HepG2 (cell line): ENCODE results near the gene RGCC. TPM values are rescaled to one million over a fixed set of nuclear protein-coding genes. Genes with fewer than 3 reads are reported as not detected.

ENCODE experiments used
- ATAC-seq: fragments of 200-7000 bp; cut with Tn5 transposase; 3 replicates; pipeline ENCODE4 v1.9.1; 2020; ENCODE audit warnings: mild to moderate bottlenecking, moderate library complexity
- BruUV-seq: library from RNA; stranded (reverse); fragments of 400-500 nt; replicated peaks from 2 replicates; lab custom pipeline; 2021; lab: Mats Ljungman, UMichigan
- CTCF ChIA-PET: fragments of 300-600 bp; formaldehyde crosslinking; extraction: SDS; loops from one replicate; lab custom pipeline; 2021; ENCODE audit warnings: low total read pairs, inconsistent platforms, low intra/inter-chr PET ratio; lab: Yijun Ruan, JAX
- POLR2A ChIA-PET: fragments of 350-600 bp; sonication (Branson Sonifier 250); formaldehyde crosslinking; loops from one replicate; lab custom pipeline; 2020; ENCODE audit warnings: antibody characterized with exemption, inconsistent platforms; lab: Yijun Ruan, JAX
- DNase-seq: peaks from one replicate; pipeline ENCODE4 v3.0.0-alpha.2; 2015; ENCODE audit warnings: low spot score
- FAIRE-seq: peaks from 3 replicates; lab custom pipeline; 2011; peaks lifted over from hg19 to GRCh38; lab: Jason Lieb, UNC
- H2AFZ ChIP-seq: one replicate; pipeline ENCODE4 v1.6.1; 2011; ENCODE audit warnings: low read length, inconsistent platforms
- H3K27ac ChIP-seq: fragments of 300-600 bp; 3 replicates; pipeline ENCODE4 v1.8.0; 2011; ENCODE audit warnings: mixed run types, mild to moderate bottlenecking, mixed read lengths, low read length, inconsistent platforms; ENCODE audit not compliant: insufficient read depth; ENCODE audit errors: extremely low read length
- H3K27me3 ChIP-seq, 2 experiments: fragments of 200-600 bp in 1 of 2; 2 replicates in 1 of 2; 3 replicates in 1 of 2; pipeline versions ENCODE4 v1.6.0 to v1.8.0; 2011; ENCODE audit warnings: low read length in 2 of 2, mild to moderate bottlenecking in 2 of 2, moderate library complexity in 2 of 2, inconsistent platforms in 1 of 2; ENCODE audit not compliant: insufficient read depth in 2 of 2, control insufficient read depth in 1 of 2
- H3K36me3 ChIP-seq, 2 experiments: fragments of 200-600 bp in 1 of 2; replicated peaks in 1 of 2; 2 replicates in 1 of 2; 3 replicates in 1 of 2; pipeline versions ENCODE4 v1.5.1 to v1.8.0; 2011; ENCODE audit warnings: low read length in 2 of 2, inconsistent platforms in 1 of 2; ENCODE audit not compliant: insufficient read depth in 2 of 2, control insufficient read depth in 1 of 2
- H3K4me1 ChIP-seq: 2 replicates; pipeline ENCODE4 v1.5.1; 2012; ENCODE audit warnings: low read length, inconsistent platforms; ENCODE audit not compliant: insufficient read depth
- H3K4me2 ChIP-seq: 2 replicates; pipeline ENCODE4 v1.6.0; 2011; ENCODE audit warnings: low read depth, low read length, inconsistent platforms
- H3K4me3 ChIP-seq, 3 experiments: fragments of 200-600 bp in 1 of 3; sonication (generic), shearing (Covaris generic) in 1 of 3; replicated peaks in 1 of 3; 2 replicates each; pipeline ENCODE4 v1.5.1; 2011 to 2016; ENCODE audit warnings: low read length in 3 of 3, inconsistent platforms in 2 of 3, low read depth in 2 of 3, mild to moderate bottlenecking in 2 of 3, control low read depth in 1 of 3, mixed read lengths in 1 of 3; ENCODE audit not compliant: insufficient read depth in 1 of 3
- H3K79me2 ChIP-seq: one replicate; pipeline ENCODE4 v1.6.1; 2011; ENCODE audit warnings: low read length, inconsistent platforms; ENCODE audit not compliant: insufficient read depth
- H3K9ac ChIP-seq: 2 replicates; pipeline ENCODE4 v1.6.0; 2011; ENCODE audit warnings: mild to moderate bottlenecking, low read depth, low read length, inconsistent platforms; ENCODE audit not compliant: insufficient read depth
- H3K9me3 ChIP-seq: 2 replicates; pipeline ENCODE4 v1.5.1; 2012; ENCODE audit warnings: mild to moderate bottlenecking, low read length
- H4K20me1 ChIP-seq: 2 replicates; pipeline ENCODE4 v1.6.0; 2011; ENCODE audit warnings: inconsistent platforms, mild to moderate bottlenecking, low read length, moderate library complexity; ENCODE audit not compliant: insufficient read depth
- CHD2 ChIP-seq: IDR thresholded peaks from 2 replicates; pipeline ENCODE4 v1.6.1; 2011; ENCODE audit warnings: low read depth, low read length, improper control_type of control experiment
- ERF ChIP-seq: IDR thresholded peaks from 2 replicates; pipeline ENCODE4 v1.6.1; 2018; ENCODE audit warnings: missing biosample characterization, missing genetic modification reagents
- GTF2F1 ChIP-seq: fragments of 150-350 bp; IDR thresholded peaks from 2 replicates; pipeline ENCODE4 v1.6.1; 2014; ENCODE audit warnings: low read length
- HCFC1 ChIP-seq: fragments of 150-350 bp; IDR thresholded peaks from 2 replicates; pipeline ENCODE4 v1.6.1; 2014; ENCODE audit warnings: low read depth, low read length
- RAD21 ChIP-seq: fragments of 450-650 bp; formaldehyde crosslinking; IDR thresholded peaks from 2 replicates; pipeline ENCODE4 v1.5.0; 2020; ENCODE audit warnings: mild to moderate bottlenecking
- RNF2 ChIP-seq: fragments of 450-650 bp; conservative IDR thresholded peaks from 2 replicates; pipeline ENCODE4 v1.6.1; 2016; ENCODE audit warnings: low read depth
- SP1 ChIP-seq, 2 experiments: fragments of 450-650 bp in 1 of 2; sonication (generic) in 1 of 2; formaldehyde crosslinking in 1 of 2; IDR thresholded peaks; 2 replicates each; pipeline versions ENCODE4 v1.4.0 to v1.6.1; 2016 to 2020; ENCODE audit warnings: missing genetic modification reagents in 1 of 2
- YEATS4 ChIP-seq: sonication (generic); formaldehyde crosslinking; IDR thresholded peaks from 2 replicates; pipeline ENCODE4 v1.4.0; 2020; ENCODE audit warnings: missing genetic modification reagents, borderline replicate concordance
- ZKSCAN8 ChIP-seq: IDR thresholded peaks from 2 replicates; pipeline ENCODE4 v1.6.1; 2016; ENCODE audit warnings: borderline replicate concordance, missing genetic modification reagents, missing compliant biosample characterization
- ZNF558 ChIP-seq: sonication (generic); formaldehyde crosslinking; IDR thresholded peaks from 2 replicates; pipeline ENCODE4 v1.9.0; 2022; ENCODE audit warnings: mild to moderate bottlenecking, missing genetic modification reagents, borderline replicate concordance
- ZNF816 ChIP-seq: sonication (generic); formaldehyde crosslinking; IDR thresholded peaks from 2 replicates; pipeline ENCODE4 v1.8.0; 2022; ENCODE audit warnings: missing genetic modification reagents, mild to moderate bottlenecking, borderline replicate concordance
- WGBS: methylation state at CpG from one replicate; pipeline ENCODE4 v1.1.6; 2017; ENCODE audit warnings: low lambda C conversion rate; 5-methylcytosine and 5-hydroxymethylcytosine counted together
- in situ Hi-C: cut with HindIII; loops from 2 replicates; pipeline ENCODE4 v1.10.0; 2017; ENCODE audit warnings: low pct_unique_long_range_greater_than_20kb; ENCODE audit not compliant: extremely low pct_ligation_motif_present
- intact Hi-C: fragments of 100-400 bp; cut with micrococcal nuclease; formaldehyde crosslinking; loops from one replicate; pipeline ENCODE4 v1.10.0; 2022; ENCODE audit not compliant: unreplicated experiment
- polyA plus RNA-seq, 8 experiments: library from polyadenylated mRNA; depleted of rRNA in 3 of 8; stranded (reverse) in 7 of 8; unstranded in 1 of 8; fragments of >200 nt; fragmentation: Illumina TruSeq in 4 of 8; extraction: Trizol in 4 of 8; gene quantifications; 2 replicates each; pipeline versions ENCODE4 v1.2.1 to v1.2.3, GENCODE V29; 2011 to 2016; ENCODE audit warnings: low read depth in 4 of 8, missing spikeins in 1 of 8, mixed read lengths in 1 of 8; ENCODE audit not compliant: insufficient read depth in 1 of 8
- total RNA-seq, 5 experiments: library from RNA; depleted of rRNA; stranded (reverse); fragments of >200 nt; fragmentation: Illumina TruSeq; extraction: Trizol; gene quantifications; 2 replicates each; pipeline ENCODE4 v1.2.3, GENCODE V29; 2016; ENCODE audit warnings: low read depth in 1 of 5
- TF ChIP-seq, protein P1 (sequence below): sonication (generic); formaldehyde crosslinking; conservative IDR thresholded peaks from 2 replicates; pipeline ENCODE4 v1.8.0; 2022; ENCODE audit warnings: missing genetic modification reagents
- TF ChIP-seq, protein P2 (sequence below): sonication (generic); formaldehyde crosslinking; IDR thresholded peaks from 2 replicates; pipeline ENCODE4 v1.4.0; 2020; ENCODE audit warnings: missing genetic modification reagents
- TF ChIP-seq, protein P3 (sequence below), 2 experiments: IDR thresholded peaks; 2 replicates each; pipeline ENCODE4 v1.6.1; 2011 to 2012; ENCODE audit warnings: low read length in 2 of 2, borderline replicate concordance in 1 of 2, low read depth in 1 of 2, mild to moderate bottlenecking in 1 of 2, moderate library complexity in 1 of 2
- TF ChIP-seq, protein P4 (sequence below): IDR thresholded peaks from 2 replicates; pipeline ENCODE4 v1.6.1; 2016; ENCODE audit warnings: low read depth
- TF ChIP-seq, protein P5 (sequence below): IDR thresholded peaks from 2 replicates; pipeline ENCODE4 v1.6.1; 2012; ENCODE audit warnings: inconsistent platforms

RGCC gene
- total and polyA plus RNA-seq, 2 of the 13 experiments (the other 11 are each of a cell fraction or from before 2014, with no cell fraction given), result 0.20 to 8.4 TPM

DNA sequence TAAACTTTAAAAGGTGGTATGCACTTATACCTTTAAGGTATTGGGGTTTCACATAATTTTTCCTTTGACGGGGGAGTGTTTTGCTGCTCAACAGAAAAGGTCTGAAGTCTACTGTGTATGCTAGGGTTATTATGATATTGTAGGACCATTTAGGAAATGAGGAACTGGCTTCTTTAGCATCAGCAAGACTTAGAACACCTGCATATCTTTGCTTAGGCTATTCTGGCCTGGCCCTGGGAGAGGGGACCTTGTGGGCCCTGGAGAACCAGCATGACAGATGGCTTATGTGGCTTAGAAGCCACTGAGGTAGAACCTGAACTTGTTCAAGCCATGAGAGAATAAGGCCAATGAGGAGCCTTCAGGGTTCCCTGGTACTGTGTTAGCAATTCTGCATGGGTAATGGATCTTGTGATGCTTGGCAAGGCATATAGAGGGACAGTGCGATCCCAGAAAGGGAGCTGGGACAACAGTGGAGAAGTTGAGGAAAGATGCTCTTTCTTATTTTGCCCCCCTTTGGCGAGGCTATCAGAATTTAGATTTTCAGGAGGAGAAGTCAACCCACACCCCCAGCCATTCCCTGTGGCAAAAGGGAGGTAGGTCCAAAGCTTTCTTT is 4.3 kb downstream of the RGCC start:
- ATAC-seq, result no peak
- FAIRE-seq, result no peak
- H3K4me1 ChIP-seq, result peaks cover 6% of the 10 kb centered on the region
- BruUV-seq, result no TSS peak
- peaks cover 0 to 7% of the 10 kb centered on the region in 2 experiments; a peak in 1 of 5 replicates for H3K27me3 ChIP-seq
- in situ Hi-C loops (no loop called here), intact Hi-C loops (no loop called here)
- H3K4me2 ChIP-seq, result no peak overlapping the region
- no peaks in the 10 kb centered on the region for H3K79me2 ChIP-seq
- ChIA-PET CTCF (no interaction called here), POLR2A (no interaction called here)
- 92% methylated on average over 3 of the region's 3 CpGs for WGBS
- no peak overlapping the region for H3K4me3 ChIP-seq
- H4K20me1 ChIP-seq, result no peaks in the 10 kb centered on the region
- no peak overlapping the region for H2AFZ ChIP-seq
- H3K9me3 ChIP-seq, result no peaks in the 10 kb centered on the region
- no peak for DNase-seq
- no peak overlapping the region for H3K27ac ChIP-seq
- H3K9ac ChIP-seq, result no peak overlapping the region
- H3K36me3 ChIP-seq, result peaks cover 0 to 1% of the 10 kb centered on the region in 2 experiments; a peak in 1 of 5 replicates
- TF ChIP-seq ZKSCAN8, result no peak
- no peak for TF ChIP-seq SP1 (IDR thresholded peaks at IDR 0.05)
- no peak for TF ChIP-seq SP1 (CRISPR knock-in tag; IDR thresholded peaks at IDR 0.05)
- TF ChIP-seq, protein P1, sequence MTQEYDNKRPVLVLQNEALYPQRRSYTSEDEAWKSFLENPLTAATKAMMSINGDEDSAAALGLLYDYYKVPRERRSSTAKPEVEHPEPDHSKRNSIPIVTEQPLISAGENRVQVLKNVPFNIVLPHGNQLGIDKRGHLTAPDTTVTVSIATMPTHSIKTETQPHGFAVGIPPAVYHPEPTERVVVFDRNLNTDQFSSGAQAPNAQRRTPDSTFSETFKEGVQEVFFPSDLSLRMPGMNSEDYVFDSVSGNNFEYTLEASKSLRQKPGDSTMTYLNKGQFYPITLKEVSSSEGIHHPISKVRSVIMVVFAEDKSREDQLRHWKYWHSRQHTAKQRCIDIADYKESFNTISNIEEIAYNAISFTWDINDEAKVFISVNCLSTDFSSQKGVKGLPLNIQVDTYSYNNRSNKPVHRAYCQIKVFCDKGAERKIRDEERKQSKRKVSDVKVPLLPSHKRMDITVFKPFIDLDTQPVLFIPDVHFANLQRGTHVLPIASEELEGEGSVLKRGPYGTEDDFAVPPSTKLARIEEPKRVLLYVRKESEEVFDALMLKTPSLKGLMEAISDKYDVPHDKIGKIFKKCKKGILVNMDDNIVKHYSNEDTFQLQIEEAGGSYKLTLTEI (CRISPR knock-in tag), result no peak
- no peak for TF ChIP-seq CHD2
- TF ChIP-seq GTF2F1, result no peak
- TF ChIP-seq, protein P2, sequence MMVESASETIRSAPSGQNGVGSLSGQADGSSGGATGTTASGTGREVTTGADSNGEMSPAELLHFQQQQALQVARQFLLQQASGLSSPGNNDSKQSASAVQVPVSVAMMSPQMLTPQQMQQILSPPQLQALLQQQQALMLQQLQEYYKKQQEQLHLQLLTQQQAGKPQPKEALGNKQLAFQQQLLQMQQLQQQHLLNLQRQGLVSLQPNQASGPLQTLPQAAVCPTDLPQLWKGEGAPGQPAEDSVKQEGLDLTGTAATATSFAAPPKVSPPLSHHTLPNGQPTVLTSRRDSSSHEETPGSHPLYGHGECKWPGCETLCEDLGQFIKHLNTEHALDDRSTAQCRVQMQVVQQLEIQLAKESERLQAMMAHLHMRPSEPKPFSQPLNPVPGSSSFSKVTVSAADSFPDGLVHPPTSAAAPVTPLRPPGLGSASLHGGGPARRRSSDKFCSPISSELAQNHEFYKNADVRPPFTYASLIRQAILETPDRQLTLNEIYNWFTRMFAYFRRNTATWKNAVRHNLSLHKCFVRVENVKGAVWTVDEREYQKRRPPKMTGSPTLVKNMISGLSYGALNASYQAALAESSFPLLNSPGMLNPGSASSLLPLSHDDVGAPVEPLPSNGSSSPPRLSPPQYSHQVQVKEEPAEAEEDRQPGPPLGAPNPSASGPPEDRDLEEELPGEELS, result no peak
- no peak for TF ChIP-seq RNF2
- TF ChIP-seq, protein P3, sequence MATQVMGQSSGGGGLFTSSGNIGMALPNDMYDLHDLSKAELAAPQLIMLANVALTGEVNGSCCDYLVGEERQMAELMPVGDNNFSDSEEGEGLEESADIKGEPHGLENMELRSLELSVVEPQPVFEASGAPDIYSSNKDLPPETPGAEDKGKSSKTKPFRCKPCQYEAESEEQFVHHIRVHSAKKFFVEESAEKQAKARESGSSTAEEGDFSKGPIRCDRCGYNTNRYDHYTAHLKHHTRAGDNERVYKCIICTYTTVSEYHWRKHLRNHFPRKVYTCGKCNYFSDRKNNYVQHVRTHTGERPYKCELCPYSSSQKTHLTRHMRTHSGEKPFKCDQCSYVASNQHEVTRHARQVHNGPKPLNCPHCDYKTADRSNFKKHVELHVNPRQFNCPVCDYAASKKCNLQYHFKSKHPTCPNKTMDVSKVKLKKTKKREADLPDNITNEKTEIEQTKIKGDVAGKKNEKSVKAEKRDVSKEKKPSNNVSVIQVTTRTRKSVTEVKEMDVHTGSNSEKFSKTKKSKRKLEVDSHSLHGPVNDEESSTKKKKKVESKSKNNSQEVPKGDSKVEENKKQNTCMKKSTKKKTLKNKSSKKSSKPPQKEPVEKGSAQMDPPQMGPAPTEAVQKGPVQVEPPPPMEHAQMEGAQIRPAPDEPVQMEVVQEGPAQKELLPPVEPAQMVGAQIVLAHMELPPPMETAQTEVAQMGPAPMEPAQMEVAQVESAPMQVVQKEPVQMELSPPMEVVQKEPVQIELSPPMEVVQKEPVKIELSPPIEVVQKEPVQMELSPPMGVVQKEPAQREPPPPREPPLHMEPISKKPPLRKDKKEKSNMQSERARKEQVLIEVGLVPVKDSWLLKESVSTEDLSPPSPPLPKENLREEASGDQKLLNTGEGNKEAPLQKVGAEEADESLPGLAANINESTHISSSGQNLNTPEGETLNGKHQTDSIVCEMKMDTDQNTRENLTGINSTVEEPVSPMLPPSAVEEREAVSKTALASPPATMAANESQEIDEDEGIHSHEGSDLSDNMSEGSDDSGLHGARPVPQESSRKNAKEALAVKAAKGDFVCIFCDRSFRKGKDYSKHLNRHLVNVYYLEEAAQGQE (IDR thresholded peaks at IDR 0.05; ENCODE audit: borderline replicate concordance in 1 of 2, low read depth in 1 of 2, low read length in 2 of 2), result no peak
- TF ChIP-seq YEATS4 (CRISPR knock-in tag), result no peak
- TF ChIP-seq RAD21 (CRISPR knock-in tag), result no peak
- TF ChIP-seq ZNF558 (CRISPR knock-in tag), result no peak
- no peak for TF ChIP-seq HCFC1
- TF ChIP-seq ERF (CRISPR knock-in tag), result no peak
- TF ChIP-seq, protein P4, sequence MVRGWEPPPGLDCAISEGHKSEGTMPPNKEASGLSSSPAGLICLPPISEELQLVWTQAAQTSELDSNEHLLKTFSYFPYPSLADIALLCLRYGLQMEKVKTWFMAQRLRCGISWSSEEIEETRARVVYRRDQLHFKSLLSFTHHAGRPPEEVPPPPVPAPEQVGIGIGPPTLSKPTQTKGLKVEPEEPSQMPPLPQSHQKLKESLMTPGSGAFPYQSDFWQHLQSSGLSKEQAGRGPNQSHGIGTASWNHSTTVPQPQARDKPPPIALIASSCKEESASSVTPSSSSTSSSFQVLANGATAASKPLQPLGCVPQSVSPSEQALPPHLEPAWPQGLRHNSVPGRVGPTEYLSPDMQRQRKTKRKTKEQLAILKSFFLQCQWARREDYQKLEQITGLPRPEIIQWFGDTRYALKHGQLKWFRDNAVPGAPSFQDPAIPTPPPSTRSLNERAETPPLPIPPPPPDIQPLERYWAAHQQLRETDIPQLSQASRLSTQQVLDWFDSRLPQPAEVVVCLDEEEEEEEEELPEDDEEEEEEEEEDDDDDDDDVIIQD, result no peak
- TF ChIP-seq, protein P5, sequence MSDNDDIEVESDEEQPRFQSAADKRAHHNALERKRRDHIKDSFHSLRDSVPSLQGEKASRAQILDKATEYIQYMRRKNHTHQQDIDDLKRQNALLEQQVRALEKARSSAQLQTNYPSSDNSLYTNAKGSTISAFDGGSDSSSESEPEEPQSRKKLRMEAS, result no peak
- TF ChIP-seq ZNF816, result no peak
